GM18517 (cell line): ENCODE results near the gene SYT1.
A peak's percentile ranks its signal among the peaks of the same experiment; 100 is the strongest.

ENCODE experiments used
- ATAC-seq: cut with Tn5 transposase; IDR thresholded peaks from one replicate; pipeline ENCODE4 v1.9.1; 2021; ENCODE audit warnings: mild to moderate bottlenecking, moderate library complexity; ENCODE audit not compliant: unreplicated experiment

SYT1 gene

GRCh38 chr12:78888568-78888967 lies 24.0 kb downstream of the SYT1 start:
- ATAC-seq = peak; percentile 95

DNA sequence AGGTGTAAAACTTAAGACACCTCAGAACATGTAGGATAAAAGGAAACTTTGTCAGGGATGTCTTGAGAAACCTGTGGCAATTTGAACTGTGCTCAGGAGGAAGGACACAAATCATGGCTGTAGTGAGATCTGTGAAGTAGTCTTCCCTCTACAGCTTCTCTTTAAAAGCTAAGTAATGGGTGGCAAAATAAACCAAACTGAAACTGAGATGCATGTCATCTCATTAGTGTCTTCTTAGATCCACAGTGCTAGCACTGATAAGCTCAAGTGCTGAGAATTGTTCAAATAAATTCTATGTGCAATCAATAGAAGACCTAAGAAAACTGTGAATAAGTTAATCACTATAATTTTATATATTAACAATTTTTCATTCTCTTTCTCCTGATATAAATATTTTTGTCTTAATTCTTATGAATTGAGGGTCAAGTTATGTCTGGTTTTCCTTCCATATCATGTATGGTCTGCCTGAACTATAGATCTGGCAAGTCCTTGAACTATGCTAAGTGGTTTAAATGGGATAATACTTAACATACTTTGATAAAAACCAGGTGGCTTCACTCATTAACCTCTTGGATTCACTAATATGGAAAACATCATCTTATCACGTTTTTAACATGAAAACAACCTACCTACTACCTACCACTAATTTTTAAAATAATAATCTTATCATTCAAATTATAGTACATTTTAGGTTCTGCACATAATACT lies 27.2 kb downstream of the SYT1 start:
- ATAC-seq = no peak

DNA sequence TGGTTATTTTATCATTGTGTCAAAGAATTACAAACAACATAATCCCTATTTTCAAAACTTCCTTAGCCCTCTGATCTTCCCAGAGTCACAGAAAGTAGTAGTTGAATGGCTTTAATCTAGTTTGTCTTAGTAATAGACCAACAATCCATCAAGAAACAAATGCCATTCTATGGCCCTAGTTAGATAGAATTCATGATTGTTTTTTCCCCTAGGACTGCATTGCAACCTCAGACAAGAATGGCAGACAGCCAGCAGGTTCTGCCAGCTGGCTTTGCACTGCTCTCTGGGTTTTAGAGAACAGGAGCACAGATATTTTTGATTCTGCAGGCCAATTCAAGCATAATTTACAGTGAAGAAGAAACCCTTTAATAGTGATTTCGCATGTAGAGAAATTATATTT lies 33.8 kb downstream of the SYT1 start:
- ATAC-seq = no peak

DNA sequence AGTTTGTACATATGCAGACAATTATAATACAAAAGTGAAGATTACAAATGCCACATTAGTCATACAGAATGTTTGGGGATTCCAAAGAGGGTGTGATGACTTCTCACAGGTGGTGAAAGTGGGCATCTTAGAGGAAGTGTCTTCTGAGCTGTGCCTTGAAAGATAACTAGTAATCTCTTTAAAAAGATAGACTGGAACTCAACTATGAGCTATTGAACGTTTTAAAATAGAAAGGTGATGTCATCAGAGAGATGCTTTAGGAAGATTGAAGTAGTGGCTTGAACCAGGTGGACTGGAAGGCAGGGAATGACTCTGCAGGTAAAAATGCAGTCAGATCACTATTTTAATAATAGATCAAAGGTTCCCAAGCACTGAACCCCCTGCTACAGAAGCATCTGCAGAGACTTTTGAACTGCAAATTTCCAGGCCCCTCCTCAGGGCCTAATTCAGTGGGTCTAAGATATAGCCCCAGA lies 50.3 kb downstream of the SYT1 start:
- no peak for ATAC-seq

GRCh38 chr12:78916845-78917480 lies 52.4 kb downstream of the SYT1 start:
- ATAC-seq = no peak

GRCh38 chr12:78917513-78917912 lies 52.9 kb downstream of the SYT1 start:
- no peak for ATAC-seq

- no peak for ATAC-seq
Measured at GRCh38 chr12:78918268-78918667, 53.7 kb downstream of the SYT1 start.

DNA sequence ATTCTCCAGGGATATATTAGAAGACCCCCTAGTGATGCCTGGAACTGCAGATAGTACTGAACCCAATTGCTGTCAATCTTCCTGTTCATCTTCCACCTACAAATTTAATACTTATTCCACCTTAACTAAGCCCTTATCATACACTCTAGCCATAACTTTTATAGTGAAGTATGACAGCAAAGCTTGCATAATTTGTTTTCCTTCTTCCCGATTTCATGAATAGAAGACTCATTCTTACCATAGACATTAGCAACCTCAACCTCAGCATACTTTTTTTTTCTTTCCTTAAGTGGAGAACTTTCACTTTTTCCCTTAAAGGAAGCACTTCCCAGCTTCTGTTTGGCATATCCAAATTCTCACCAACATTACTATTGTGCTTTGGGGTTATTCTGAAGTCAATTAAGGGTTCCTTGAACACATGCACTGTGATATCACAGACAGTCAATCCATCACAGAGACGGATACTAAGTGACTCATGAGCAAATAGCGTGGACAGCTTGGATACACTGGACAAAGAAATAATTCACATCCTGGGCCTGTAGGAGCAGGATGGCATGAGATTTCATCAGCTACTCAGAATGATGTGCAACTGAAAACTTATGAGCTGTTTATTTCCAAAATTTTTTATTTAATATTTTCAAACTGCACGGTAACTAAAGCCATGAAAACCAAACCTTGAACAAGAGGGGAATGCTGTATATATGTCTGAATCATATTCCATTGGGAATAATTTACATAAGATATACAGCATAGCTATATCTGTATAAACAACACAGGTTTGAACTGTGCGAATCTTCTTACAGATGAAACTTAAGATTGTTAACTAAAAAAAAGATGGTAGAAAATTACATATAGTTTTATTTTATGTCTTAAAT lies 63.9 kb downstream of the SYT1 start:
- ATAC-seq = no peak

DNA sequence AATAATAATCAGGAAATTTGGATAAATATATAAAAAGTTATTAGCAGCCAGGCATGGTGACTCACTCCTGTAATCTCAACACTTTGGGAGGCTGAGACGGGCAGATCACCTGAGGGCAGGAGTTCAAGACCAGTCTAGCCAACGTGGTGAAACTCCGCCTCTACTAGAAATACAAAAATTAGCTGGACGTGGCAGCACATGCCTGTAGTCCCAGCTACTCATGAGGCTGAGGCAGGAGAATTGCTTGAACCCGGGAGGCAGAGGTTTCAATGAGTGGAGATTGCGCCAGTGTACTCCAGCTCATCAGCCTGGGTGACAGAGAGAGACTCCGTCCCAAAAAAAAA lies 64.5 kb downstream of the SYT1 start:
- no peak for ATAC-seq

DNA sequence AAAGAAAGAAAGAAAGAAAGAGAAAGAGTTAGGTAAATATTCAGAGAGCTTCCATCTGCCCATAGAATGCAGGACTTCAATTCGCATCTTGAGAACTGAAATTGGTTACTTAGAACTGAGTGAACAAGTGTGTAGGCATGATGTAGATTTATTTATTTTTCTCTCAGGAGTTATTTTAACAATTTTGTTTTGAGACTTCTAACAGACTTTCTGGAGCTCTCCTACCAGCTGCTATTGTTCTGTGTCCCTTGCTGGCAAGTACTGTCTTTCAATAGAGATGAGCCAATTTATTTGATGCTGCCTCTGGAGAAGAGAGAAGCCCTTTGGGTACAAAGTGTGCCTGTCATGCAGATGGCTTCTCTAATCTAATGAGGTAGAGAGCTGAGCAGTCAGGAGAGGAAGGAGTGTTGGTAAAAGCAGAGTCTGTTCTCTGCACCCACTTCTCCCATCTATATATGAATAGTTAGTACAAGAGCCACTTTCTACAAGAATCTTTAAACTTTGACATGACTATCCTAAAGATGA lies 67.0 kb downstream of the SYT1 start:
- ATAC-seq = no peak

- no peak for ATAC-seq
Measured at GRCh38 chr12:78933014-78933413, 68.4 kb downstream of the SYT1 start.

DNA sequence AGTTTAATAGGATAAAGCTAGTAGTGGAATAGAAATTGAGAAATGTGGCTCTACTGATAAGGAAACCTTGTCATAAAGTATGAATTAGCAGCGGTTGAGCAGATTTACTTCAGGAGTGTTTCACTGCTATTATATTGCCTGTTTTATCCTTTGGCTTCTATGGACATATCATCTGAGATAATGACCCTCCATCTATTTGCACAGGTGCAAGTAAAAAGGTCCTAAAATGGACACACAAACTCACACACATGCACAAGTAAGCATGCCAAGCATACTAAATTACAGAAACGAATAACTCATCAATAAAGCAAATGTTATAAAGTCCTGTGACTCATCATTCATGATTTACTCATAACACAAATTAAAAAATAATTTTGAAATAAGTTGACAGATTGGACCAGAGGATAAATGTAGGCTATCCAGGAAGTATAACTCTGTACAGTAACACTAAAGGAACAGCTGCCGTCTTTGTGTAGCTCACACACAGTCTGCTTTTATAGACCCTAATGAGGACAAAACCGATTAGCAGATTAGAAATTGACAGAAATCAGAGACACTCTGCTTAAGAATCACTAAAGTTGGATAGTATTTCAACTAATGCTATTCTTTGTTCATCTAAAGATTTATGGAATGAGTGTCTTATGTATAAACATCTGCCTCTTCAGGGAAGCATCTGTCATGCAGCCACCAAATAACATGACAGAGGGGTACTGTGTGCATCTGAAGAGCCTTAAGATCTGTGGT lies 73.9 kb downstream of the SYT1 start:
- ATAC-seq = no peak

DNA sequence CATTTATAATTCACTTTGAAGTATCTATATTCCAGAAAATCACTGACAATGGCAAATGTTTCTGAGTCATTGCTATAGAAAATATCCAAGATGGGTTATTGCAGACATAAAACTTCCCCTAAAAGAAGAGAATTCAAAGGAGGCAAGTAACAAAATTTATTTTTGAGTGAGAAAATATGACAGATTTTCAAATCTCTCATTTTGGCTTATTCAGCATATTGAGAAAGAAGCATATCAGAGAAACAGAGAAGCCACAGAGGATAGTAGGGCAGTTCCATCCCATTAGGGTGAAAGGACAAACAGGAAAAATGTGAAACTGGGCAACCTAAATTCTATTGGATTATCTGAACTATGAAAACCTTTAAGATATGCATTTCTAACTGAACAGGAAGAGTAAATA lies 85.0 kb downstream of the SYT1 start:
- no peak for ATAC-seq

- no peak for ATAC-seq
Measured at GRCh38 chr12:78951803-78952551, 87.4 kb downstream of the SYT1 start.

DNA sequence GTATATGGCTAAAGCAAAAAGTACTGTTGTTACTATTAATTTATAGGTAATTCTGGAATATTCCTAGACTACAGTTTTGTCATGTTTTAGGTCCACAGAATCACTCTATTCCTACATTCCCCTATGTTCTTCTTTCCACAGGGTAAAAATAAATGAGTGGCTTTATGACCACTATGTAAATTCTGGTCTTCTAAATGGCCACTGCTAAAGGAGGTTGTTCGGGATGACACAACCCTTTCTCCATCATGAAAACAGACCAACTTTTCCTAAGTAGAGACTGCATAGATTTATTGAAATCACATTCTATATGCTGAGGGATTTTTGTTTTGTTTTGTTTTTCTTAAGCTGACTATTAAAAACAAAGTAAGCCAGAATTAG lies 88.0 kb downstream of the SYT1 start:
- no peak for ATAC-seq

DNA sequence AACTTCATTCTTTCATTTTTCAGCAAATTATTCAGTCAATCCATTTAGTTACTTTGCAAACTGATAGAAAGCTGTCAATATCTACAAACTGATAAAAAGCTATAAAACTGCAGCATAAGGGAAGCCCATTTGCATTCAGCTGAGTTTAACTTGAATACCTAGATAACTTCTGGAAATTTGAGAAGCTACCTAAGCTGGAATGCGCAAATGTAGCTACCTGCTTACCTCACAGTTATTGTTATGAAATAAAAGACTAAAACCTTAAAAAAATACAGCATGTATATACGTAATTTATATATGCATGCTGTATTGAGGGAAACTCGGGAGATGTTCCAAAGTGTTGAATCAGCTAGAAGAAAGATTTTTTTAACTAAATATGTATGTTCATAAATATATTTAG lies 94.4 kb downstream of the SYT1 start:
- no peak for ATAC-seq

DNA sequence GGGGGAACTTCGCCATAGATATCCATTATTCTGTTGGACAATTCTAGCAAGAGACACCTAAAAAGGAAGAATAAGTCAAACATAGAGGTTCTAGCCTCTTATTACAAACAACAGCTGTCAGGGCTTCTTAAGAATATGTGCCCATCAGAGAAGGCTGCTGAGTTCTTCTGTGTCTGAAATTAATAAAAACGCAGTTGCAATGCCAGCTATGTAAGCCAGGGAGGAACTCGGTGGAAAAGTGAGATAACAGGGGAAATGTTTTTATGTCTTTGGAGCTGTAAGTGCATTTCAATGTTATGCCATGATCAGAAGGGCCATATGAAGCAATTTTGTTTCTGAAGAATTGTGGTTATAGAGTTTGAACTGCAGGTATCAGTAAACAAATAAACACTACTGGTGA lies 95.0 kb downstream of the SYT1 start:
- ATAC-seq = no peak

DNA sequence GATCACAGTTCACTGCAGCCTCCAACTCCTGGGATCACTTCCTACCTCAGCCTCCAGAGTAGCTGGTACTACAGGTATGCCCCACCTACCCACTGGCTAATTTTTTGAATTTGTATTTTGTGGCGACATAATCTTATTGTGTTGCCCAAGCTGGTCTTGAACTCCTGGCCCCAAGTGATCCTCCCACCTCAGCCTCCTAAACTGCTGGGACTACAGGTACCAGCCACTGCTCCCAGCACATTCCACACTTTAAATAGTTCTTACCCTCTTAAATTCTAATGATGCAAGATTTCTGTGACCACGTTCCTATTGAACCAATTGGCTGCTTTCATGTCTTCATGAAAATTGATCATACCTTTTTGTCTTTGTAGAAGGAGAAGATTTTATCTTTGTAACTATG lies 96.6 kb downstream of the SYT1 start:
- no peak for ATAC-seq

DNA sequence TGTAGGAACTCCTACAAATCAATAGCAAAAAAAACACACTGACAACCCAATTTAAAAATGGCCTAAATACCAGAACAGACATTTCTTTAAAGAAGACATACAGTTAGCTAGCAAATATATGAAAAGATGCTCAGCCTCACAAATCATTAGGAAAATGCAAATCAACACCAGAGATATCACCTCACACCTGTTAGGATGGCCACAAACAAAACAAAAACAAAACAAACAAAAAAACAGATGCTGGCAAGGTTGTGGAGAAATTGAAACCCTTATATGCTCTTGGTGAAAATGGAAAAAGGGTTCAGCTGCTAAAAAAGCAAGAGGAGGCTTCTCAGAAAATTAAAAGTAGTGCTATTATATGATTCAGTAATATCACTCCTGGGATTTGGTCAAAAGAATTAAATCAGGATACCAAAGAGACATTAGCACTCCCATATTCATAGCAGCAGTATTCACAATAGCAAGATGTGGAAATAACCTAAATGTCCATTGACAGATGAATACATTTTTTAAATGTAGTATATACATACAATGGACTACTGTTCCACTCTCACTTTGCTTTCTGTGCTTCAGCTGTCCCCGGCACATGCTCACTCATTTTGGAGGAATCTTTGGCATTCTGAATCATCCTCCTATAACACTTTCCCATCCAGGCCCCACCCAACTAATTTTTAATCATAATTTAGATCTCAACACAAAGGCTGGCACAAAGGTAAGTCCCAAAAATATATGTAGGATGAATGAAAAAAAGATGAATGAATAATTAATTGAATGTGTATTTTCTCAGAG lies 99.1 kb downstream of the SYT1 start:
- ATAC-seq = peak; percentile 68
